HCT116 (cell line): ENCODE measurements around the gene LYRM4. TPM values are rescaled to one million over a fixed set of nuclear protein-coding genes. Genes with fewer than 3 reads are reported as not detected.

Source experiments
- ATAC-seq: fragments of 200-7000 bp; cut with Tn5 transposase; 2 replicates; pipeline ENCODE4 v1.9.1; 2020; ENCODE audit warnings: mild to moderate bottlenecking, moderate library complexity
- BruUV-seq: library from RNA; stranded (reverse); fragments of 400-500 nt; replicated peaks from 2 replicates; lab custom pipeline; 2021; lab: Mats Ljungman, UMichigan
- CTCF ChIA-PET: fragments of 300-600 bp; sonication (Branson Sonifier 250); formaldehyde crosslinking; loops from one replicate; lab custom pipeline; 2021; ENCODE audit warnings: antibody characterized with exemption; lab: Charles Lee
- POLR2A ChIA-PET: fragments of 300-600, 350-600 bp; sonication (Branson Sonifier 250); formaldehyde crosslinking; loops from one replicate; lab custom pipeline; 2021; ENCODE audit warnings: antibody characterized with exemption; lab: Charles Lee
- RAD21 ChIA-PET, 2 experiments: fragments of 300-600 bp; sonication (Branson Sonifier 250); formaldehyde crosslinking; loops; one replicate each; lab custom pipeline; 2023; ENCODE audit warnings: low total read pairs in 2 of 2; ENCODE audit not compliant: uncharacterized antibody in 2 of 2, unreplicated experiment in 2 of 2, low non-redundant PET in 1 of 2; lab: Charles Lee
- DNase-seq: peaks from one replicate; pipeline ENCODE4 v3.0.0-alpha.2; 2010; ENCODE audit warnings: low read depth, low spot score
- H2AFZ ChIP-seq: fragments of 200-600 bp; shearing (Covaris generic), sonication (generic); 2 replicates; pipeline ENCODE4 v1.6.1; 2017; ENCODE audit warnings: low read depth, mixed run types, mixed read lengths, antibody characterized with exemption, low read length; ENCODE audit not compliant: poor library complexity, severe bottlenecking
- H3K27ac ChIP-seq: 2 replicates; pipeline ENCODE4 v1.5.1; 2012; ENCODE audit warnings: low read depth, low read length
- H3K27me3 ChIP-seq: fragments of 200-600 bp; sonication (generic); 2 replicates; pipeline ENCODE4 v1.6.1; 2016; ENCODE audit warnings: mixed run types, low read length, mixed read lengths; ENCODE audit not compliant: insufficient read depth
- H3K36me3 ChIP-seq, 2 experiments: fragments of 200-500 bp in 1 of 2; fragments of 200-600 bp in 1 of 2; sonication (Bioruptor generic) in 1 of 2; sonication (generic) in 1 of 2; 2 replicates each; pipeline versions ENCODE4 v1.5.1 to v1.6.1; 2014 to 2016; ENCODE audit warnings: low read length in 2 of 2, inconsistent platforms in 1 of 2, mixed read lengths in 1 of 2, mixed run types in 1 of 2; ENCODE audit not compliant: insufficient read depth in 2 of 2, control insufficient read depth in 1 of 2
- H3K4me1 ChIP-seq, 2 experiments: fragments of 200-600 bp in 1 of 2; sonication (generic) in 1 of 2; 2 replicates each; pipeline versions ENCODE4 v1.5.1 to v1.6.1; 2012 to 2017; ENCODE audit warnings: low read length in 2 of 2, inconsistent platforms in 1 of 2, mild to moderate bottlenecking in 1 of 2, mixed read lengths in 1 of 2, mixed run types in 1 of 2, moderate library complexity in 1 of 2; ENCODE audit not compliant: insufficient read depth in 2 of 2, control insufficient read depth in 1 of 2
- H3K4me2 ChIP-seq: fragments of 200-600 bp; sonication (generic); 2 replicates; pipeline ENCODE4 v1.6.1; 2017; ENCODE audit warnings: mixed run types, low read length, mixed read lengths
- H3K4me3 ChIP-seq, 2 experiments: fragments of 200-600 bp in 1 of 2; sonication (generic) in 1 of 2; replicated peaks in 1 of 2; 2 replicates each; pipeline ENCODE4 v1.5.1; 2011 to 2016; ENCODE audit warnings: low read length in 2 of 2, control low read depth in 1 of 2, low read depth in 1 of 2, mild to moderate bottlenecking in 1 of 2, mixed read lengths in 1 of 2, mixed run types in 1 of 2
- H3K79me2 ChIP-seq: fragments of 200-600 bp; sonication (generic); 2 replicates; pipeline ENCODE4 v1.6.1; 2017; ENCODE audit warnings: mild to moderate bottlenecking, mixed run types, low read length, moderate library complexity, mixed read lengths; ENCODE audit not compliant: insufficient read depth
- H3K9ac ChIP-seq: fragments of 200-600 bp; sonication (generic); 2 replicates; pipeline ENCODE4 v1.6.1; 2016; ENCODE audit warnings: low read length, mixed read lengths
- H3K9me2 ChIP-seq: fragments of 200-600 bp; sonication (generic), shearing (Covaris generic); 2 replicates; pipeline ENCODE4 v1.6.1; 2017; ENCODE audit warnings: mixed run types, mild to moderate bottlenecking, moderate library complexity; ENCODE audit not compliant: insufficient read depth
- H3K9me3 ChIP-seq, 2 experiments: fragments of 200-500 bp in 1 of 2; fragments of 200-600 bp in 1 of 2; sonication (Bioruptor generic) in 1 of 2; sonication (generic) in 1 of 2; 2 replicates each; pipeline ENCODE4 v1.6.1; 2014 to 2017; ENCODE audit warnings: low read length in 2 of 2, mixed read lengths in 2 of 2, inconsistent platforms in 1 of 2, low read depth in 1 of 2, mild to moderate bottlenecking in 1 of 2, mixed run types in 1 of 2, moderate library complexity in 1 of 2; ENCODE audit not compliant: control insufficient read depth in 1 of 2, insufficient read depth in 1 of 2
- H4K20me1 ChIP-seq: fragments of 200-600 bp; sonication (generic), shearing (Covaris generic); 2 replicates; pipeline ENCODE4 v1.6.1; 2017; ENCODE audit warnings: mixed run types, mild to moderate bottlenecking, moderate library complexity; ENCODE audit not compliant: insufficient read depth
- EGR1 ChIP-seq: IDR thresholded peaks from 2 replicates; pipeline ENCODE4 v1.6.1; 2012; ENCODE audit warnings: low read depth
- ELF1 ChIP-seq: IDR thresholded peaks from 2 replicates; pipeline ENCODE4 v1.6.1; 2012; ENCODE audit warnings: low read depth, borderline replicate concordance
- EZH2 ChIP-seq: fragments of 200-600 bp; sonication (generic); IDR thresholded peaks from 2 replicates; pipeline ENCODE4 v1.6.1; 2017; ENCODE audit warnings: antibody characterized with exemption, mixed run types
- FOSL1 ChIP-seq: IDR thresholded peaks from 2 replicates; pipeline ENCODE4 v1.6.1; 2012; ENCODE audit warnings: low read depth
- JUND ChIP-seq: IDR thresholded peaks from 2 replicates; pipeline ENCODE4 v1.6.1; 2012
- REST ChIP-seq: IDR thresholded peaks from 2 replicates; pipeline ENCODE4 v1.6.1; 2012; ENCODE audit warnings: low read depth
- SIN3A ChIP-seq: IDR thresholded peaks from 2 replicates; pipeline ENCODE4 v1.6.1; 2012; ENCODE audit warnings: low read depth
- SP1 ChIP-seq: IDR thresholded peaks from 2 replicates; pipeline ENCODE4 v1.6.1; 2012; ENCODE audit warnings: low read depth
- SRF ChIP-seq: IDR thresholded peaks from 2 replicates; pipeline ENCODE4 v1.6.1; 2012; ENCODE audit warnings: low read depth
- TCF7L2 ChIP-seq: IDR thresholded peaks from 2 replicates; pipeline ENCODE4 v1.7.0; 2011; ENCODE audit warnings: borderline replicate concordance, inconsistent platforms; ENCODE audit not compliant: insufficient read depth, insufficient read length; ENCODE audit errors: extremely low read depth
- ZBTB33 ChIP-seq: IDR thresholded peaks from 2 replicates; pipeline ENCODE4 v1.6.1; 2011; ENCODE audit warnings: mild to moderate bottlenecking, low read length, moderate library complexity; ENCODE audit not compliant: insufficient replicate concordance; ENCODE audit errors: extremely low read depth
- ZFX ChIP-seq: fragments of 450-650 bp; IDR thresholded peaks from 2 replicates; pipeline ENCODE4 v1.6.1; 2017
- intact Hi-C: fragments of 100-400 bp; cut with micrococcal nuclease; formaldehyde crosslinking; loops from 2 replicates; pipeline ENCODE4 v1.10.0; 2022
- total RNA-seq: library from RNA; stranded (reverse); gene quantifications from one replicate; pipeline ENCODE4 v1.2.1, GENCODE V29; 2021; ENCODE audit not compliant: unreplicated experiment
- TF ChIP-seq, protein P1 (sequence below): IDR thresholded peaks from 2 replicates; pipeline ENCODE4 v1.6.1; 2012

Gene LYRM4
- total RNA-seq, 1 experiment from 2014 or later = 30.1 TPM

GRCh38 chr6:5293692-5294091 lies 32.9 kb upstream of the LYRM4 start:
- TF ChIP-seq FOSL1 (no peak), SRF (no peak), JUND (no peak), ZFX (no peak), EGR1 (no peak), TCF7L2 (no peak)
- H3K4me2 ChIP-seq = no peak overlapping the region
- POLR2A ChIA-PET = no interaction called here
- no peaks in the 10 kb centered on the region for H4K20me1 ChIP-seq
- BruUV-seq = no TSS peak
- intact Hi-C loops = no loop called here
- H3K9ac ChIP-seq = no peak overlapping the region
- no peak overlapping the region for H3K4me3 ChIP-seq
- ATAC-seq (no peak), DNase-seq (no peak)
- no peaks in the 10 kb centered on the region for H3K9me3 ChIP-seq
- CTCF ChIA-PET = no interaction called here
- no peaks in the 10 kb centered on the region for H3K9me2 ChIP-seq
- H3K4me1 ChIP-seq = peaks cover 0 to 8% of the 10 kb centered on the region in 2 experiments; a peak in 1 of 4 replicates
- H3K79me2 ChIP-seq = no peaks in the 10 kb centered on the region; the same call in 1 of the 2 replicates
- no peak overlapping the region for H3K27ac ChIP-seq
- no peak overlapping the region for H2AFZ ChIP-seq
- no peaks in the 10 kb centered on the region for H3K36me3 ChIP-seq
- RAD21 ChIA-PET = no interaction called here
- no peaks in the 10 kb centered on the region for H3K27me3 ChIP-seq

GRCh38 chr6:5292154-5292553 lies 31.4 kb upstream of the LYRM4 start:
- CTCF ChIA-PET = no interaction called here
- no TSS peak for BruUV-seq
- H2AFZ ChIP-seq = no peak overlapping the region

More at GRCh38 chr6:5292154-5292553, 31.4 kb upstream of the LYRM4 start:
- TF ChIP-seq SIN3A (no peak), TCF7L2 (no peak), ZBTB33 (no peak), SP1 (no peak), REST (no peak), EZH2 (no peak), ZFX (no peak), ELF1 (no peak), JUND (no peak)
- TF ChIP-seq, protein P1, sequence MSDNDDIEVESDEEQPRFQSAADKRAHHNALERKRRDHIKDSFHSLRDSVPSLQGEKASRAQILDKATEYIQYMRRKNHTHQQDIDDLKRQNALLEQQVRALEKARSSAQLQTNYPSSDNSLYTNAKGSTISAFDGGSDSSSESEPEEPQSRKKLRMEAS = no peak
- TF ChIP-seq, all 23 proteins: peak for 0
- H3K9me3 ChIP-seq = no peaks in the 10 kb centered on the region
- H3K9ac ChIP-seq = no peak overlapping the region
- H3K4me1 ChIP-seq = peaks cover 0 to 16% of the 10 kb centered on the region in 2 experiments; a peak in 2 of 4 replicates
- H3K9me2 ChIP-seq = no peaks in the 10 kb centered on the region
- ATAC-seq = no peak
- no peak for DNase-seq
- H3K36me3 ChIP-seq = no peaks in the 10 kb centered on the region
- intact Hi-C loops = no loop called here
- RAD21 ChIA-PET = no interaction called here
- no peaks in the 10 kb centered on the region; the same call in 1 of the 2 replicates for H3K79me2 ChIP-seq
- POLR2A ChIA-PET = no interaction called here
- no peak overlapping the region for H3K4me2 ChIP-seq
- H4K20me1 ChIP-seq = no peaks in the 10 kb centered on the region
- no peak overlapping the region for H3K4me3 ChIP-seq
- no peaks in the 10 kb centered on the region for H3K27me3 ChIP-seq
- H3K27ac ChIP-seq = no peak overlapping the region
